ENCODE data around the gene CHPF.

Gene CHPF

GRCh38 chr2:219567791-219568361 is 24.3 kb upstream of the CHPF start:
- CTCF ChIA-PET = interaction anchor here (0.6 kb wide), 1 partner anchor 76 kb away, joined by 3 read pairs; no protein-coding TSS in a partner anchor

GRCh38 chr2:219567131-219567530 is 23.5 kb upstream of the CHPF start:
- H3K27ac ChIP-seq = no peak overlapping the region
- no peak for TF ChIP-seq CTCF (conservative IDR thresholded peaks at IDR 0.05; ENCODE audit: low read depth)
- ChIA-PET CTCF (no interaction called here), POLR2A (ENCODE audit: low non-redundant PET) (no interaction called here)
- DNase-seq (ENCODE audit: low spot score) = no peak

More at GRCh38 chr2:219567791-219568361, 24.3 kb upstream of the CHPF start:
- POLR2A ChIA-PET (ENCODE audit: low non-redundant PET) = no interaction called here
- DNase-seq (ENCODE audit: low spot score) = no peak
- no peak for TF ChIP-seq CTCF (conservative IDR thresholded peaks at IDR 0.05; ENCODE audit: low read depth)
- no peak overlapping the region for H3K27ac ChIP-seq

GRCh38 chr2:219566640-219567039 is 23.0 kb upstream of the CHPF start:
- ChIA-PET POLR2A (ENCODE audit: low non-redundant PET) (no interaction called here), CTCF (no interaction called here)
- no peak for TF ChIP-seq CTCF (conservative IDR thresholded peaks at IDR 0.05; ENCODE audit: low read depth)
- no peak overlapping the region for H3K27ac ChIP-seq
- no peak for DNase-seq (ENCODE audit: low spot score)

- CTCF ChIA-PET = no interaction called here
- no peak overlapping the region for H3K27ac ChIP-seq
- POLR2A ChIA-PET (ENCODE audit: low non-redundant PET) = no interaction called here
- DNase-seq (ENCODE audit: low spot score) = no peak
- no peak for TF ChIP-seq CTCF (conservative IDR thresholded peaks at IDR 0.05; ENCODE audit: low read depth)
Observed at GRCh38 chr2:219565130-219566080, 21.8 kb upstream of the CHPF start.

- no peak for DNase-seq (ENCODE audit: low spot score)
- TF ChIP-seq CTCF (conservative IDR thresholded peaks at IDR 0.05; ENCODE audit: low read depth) = no peak
- CTCF ChIA-PET = interaction anchor here (0.7 kb wide), 1 partner anchor 1125 kb away, joined by 4 read pairs; no protein-coding TSS in a partner anchor
- no peak overlapping the region for H3K27ac ChIP-seq
- POLR2A ChIA-PET (ENCODE audit: low non-redundant PET) = no interaction called here
Observed at GRCh38 chr2:219563271-219563928, 19.8 kb upstream of the CHPF start.

Measured in RWPE1 (cell line).